ENCODE data around the gene GNPTAB. TPM values are rescaled to one million over a fixed set of nuclear protein-coding genes. Genes with fewer than 3 reads are reported as not detected.

The GNPTAB gene
- total RNA-seq, 2 donors from 2014 or later, result 27.8 to 30.5 TPM

GRCh38 chr12:101773650-101774162, 57.1 kb downstream of the GNPTAB start:
- no peaks in the 10 kb centered on the region for H3K4me1 ChIP-seq (ENCODE audit: control insufficient read depth, insufficient read depth, low read length)
- H3K27me3 ChIP-seq (ENCODE audit: control insufficient read depth, insufficient read depth, low read length, poor library complexity, severe bottlenecking), result no peaks in the 10 kb centered on the region
- H3K27ac ChIP-seq (ENCODE audit: low read depth, low read length), result no peak overlapping the region
- H3K9me3 ChIP-seq (ENCODE audit: control insufficient read depth, low read length), result no peaks in the 10 kb centered on the region
- DNase-seq, result peak; percentile 86
- no peak overlapping the region for H3K4me3 ChIP-seq (ENCODE audit: low read length)
- peaks cover 8% of the 10 kb centered on the region for H3K36me3 ChIP-seq (ENCODE audit: control insufficient read depth, insufficient read depth, low read length)
- peak; percentile 96 for TF ChIP-seq CTCF (conservative IDR thresholded peaks at IDR 0.05)
- Mint-ChIP-seq H3K4me1 (peaks cover 4% of the 10 kb centered on the region), H3K36me3 (ENCODE audit: low read depth) (peaks cover 18% of the 10 kb centered on the region), H3K27me3 (ENCODE audit: insufficient read depth) (no peaks in the 10 kb centered on the region), H3K27ac (no peak overlapping the region), H3K9me3 (no peaks in the 10 kb centered on the region), H3K4me3 (no peak overlapping the region)
- WGBS, 2 experiments (ENCODE audit: insufficient coverage in 1 of 2, insufficient read length in 1 of 2), result 20 to 55% methylated on average over 1 to 2 of the region's 2 CpGs
- H3K9ac ChIP-seq (ENCODE audit: extremely low read depth, low read length, poor library complexity, severe bottlenecking), result no peak overlapping the region

GRCh38 chr12:101772012-101772775, 58.6 kb downstream of the GNPTAB start:
- peaks cover 8% of the 10 kb centered on the region for H3K36me3 ChIP-seq (ENCODE audit: control insufficient read depth, insufficient read depth, low read length)
- Mint-ChIP-seq H3K27ac (no peak overlapping the region), H3K9me3 (no peaks in the 10 kb centered on the region), H3K4me1 (peaks cover 6% of the 10 kb centered on the region), H3K27me3 (ENCODE audit: insufficient read depth) (no peaks in the 10 kb centered on the region), H3K4me3 (no peak overlapping the region), H3K36me3 (ENCODE audit: low read depth) (peaks cover 27% of the 10 kb centered on the region)
- H3K27ac ChIP-seq (ENCODE audit: low read depth, low read length), result no peak overlapping the region
- no peak overlapping the region for H3K4me3 ChIP-seq (ENCODE audit: low read length)
- DNase-seq, result no peak
- H3K9me3 ChIP-seq (ENCODE audit: control insufficient read depth, low read length), result no peaks in the 10 kb centered on the region
- no peak overlapping the region for H3K9ac ChIP-seq (ENCODE audit: extremely low read depth, low read length, poor library complexity, severe bottlenecking)
- no peaks in the 10 kb centered on the region for H3K27me3 ChIP-seq (ENCODE audit: control insufficient read depth, insufficient read depth, low read length, poor library complexity, severe bottlenecking)
- WGBS, 2 experiments (ENCODE audit: insufficient coverage in 1 of 2, insufficient read length in 1 of 2), result 91% methylated on average over 4 to 5 of the region's 5 CpGs
- TF ChIP-seq CTCF (conservative IDR thresholded peaks at IDR 0.05), result no peak
- no peaks in the 10 kb centered on the region for H3K4me1 ChIP-seq (ENCODE audit: control insufficient read depth, insufficient read depth, low read length)

- 96 to 100% methylated on average over 2 to 4 of the region's 5 CpGs for WGBS, 2 experiments (ENCODE audit: insufficient coverage in 1 of 2, insufficient read length in 1 of 2)
- DNase-seq, result no peak
- no peaks in the 10 kb centered on the region for H3K27me3 ChIP-seq (ENCODE audit: control insufficient read depth, insufficient read depth, low read length, poor library complexity, severe bottlenecking)
- H3K36me3 Mint-ChIP-seq (ENCODE audit: low read depth), result peaks cover 38% of the 10 kb centered on the region
- H3K9ac ChIP-seq (ENCODE audit: extremely low read depth, low read length, poor library complexity, severe bottlenecking), result no peak overlapping the region
- H3K27ac Mint-ChIP-seq, result no peak overlapping the region
- H3K9me3 Mint-ChIP-seq, result no peaks in the 10 kb centered on the region
- no peak overlapping the region for H3K27ac ChIP-seq (ENCODE audit: low read depth, low read length)
- TF ChIP-seq CTCF (conservative IDR thresholded peaks at IDR 0.05), result no peak
- H3K4me3 ChIP-seq (ENCODE audit: low read length), result no peak overlapping the region
- H3K36me3 ChIP-seq (ENCODE audit: control insufficient read depth, insufficient read depth, low read length), result peaks cover 16% of the 10 kb centered on the region
- no peak overlapping the region for H3K4me3 Mint-ChIP-seq
- no peaks in the 10 kb centered on the region for H3K9me3 ChIP-seq (ENCODE audit: control insufficient read depth, low read length)
- H3K4me1 Mint-ChIP-seq, result peaks cover 6% of the 10 kb centered on the region
- no peaks in the 10 kb centered on the region for H3K4me1 ChIP-seq (ENCODE audit: control insufficient read depth, insufficient read depth, low read length)
- H3K27me3 Mint-ChIP-seq (ENCODE audit: insufficient read depth), result no peaks in the 10 kb centered on the region
These were observed 60.9 kb downstream of the GNPTAB start for GRCh38 chr12:101769865-101770264.

All from endodermal cell (in vitro differentiated cells).